CD4-positive, alpha-beta memory T cell (primary cell): ENCODE data around the gene L2HGDH. TPM values are rescaled to one million over a fixed set of nuclear protein-coding genes. Genes with fewer than 3 reads are reported as not detected.

Experiments used
- CTCF ChIA-PET: fragments of 350-600 bp; sonication (Branson Sonifier 250); formaldehyde crosslinking; loops from one replicate; lab custom pipeline; 2021; ENCODE audit warnings: inconsistent platforms; ENCODE audit not compliant: partially characterized antibody; lab: Charles Lee
- POLR2A ChIA-PET: fragments of 350-600 bp; sonication (Branson Sonifier 250); formaldehyde crosslinking; loops from one replicate; lab custom pipeline; 2021; ENCODE audit not compliant: partially characterized antibody; lab: Charles Lee
- DNase-seq, 5 donors: peaks; one replicate each; pipeline versions ENCODE4 v3.0.0 to v3.0.0-alpha.2; 2020 to 2022; ENCODE audit warnings: mixed read lengths in 1 of 5
- H3K27ac ChIP-seq: one replicate; pipeline ENCODE4 v1.7.0; 2013; ENCODE audit warnings: low read depth, low read length
- H3K27me3 ChIP-seq: 2 replicates; pipeline ENCODE4 v1.7.0; 2013; ENCODE audit warnings: mild to moderate bottlenecking, low read length, moderate library complexity; ENCODE audit not compliant: insufficient read depth
- H3K36me3 ChIP-seq: 2 replicates; pipeline ENCODE4 v1.7.0; 2013; ENCODE audit warnings: mild to moderate bottlenecking, low read length, moderate library complexity; ENCODE audit not compliant: insufficient read depth
- H3K4me1 ChIP-seq: 2 replicates; pipeline ENCODE4 v1.7.0; 2013; ENCODE audit warnings: mild to moderate bottlenecking, low read length, moderate library complexity; ENCODE audit not compliant: insufficient read depth
- H3K4me3 ChIP-seq, 2 donors: one replicate each; pipeline ENCODE4 v1.7.0; 2013; ENCODE audit warnings: low read length in 2 of 2, mild to moderate bottlenecking in 1 of 2
- H3K9me3 ChIP-seq, 2 donors: one replicate each; pipeline ENCODE4 v1.7.0; 2013; ENCODE audit warnings: low read length in 2 of 2, control low read depth in 1 of 2; ENCODE audit not compliant: control insufficient read depth in 1 of 2
- H3K27ac Mint-ChIP-seq, 7 donors: one replicate each; pipeline ENCODE4 v1.8.0; 2020 to 2021; ENCODE audit warnings: mixed read lengths in 7 of 7, mild to moderate bottlenecking in 6 of 7, inconsistent platforms in 3 of 7, moderate library complexity in 3 of 7
- H3K27me3 Mint-ChIP-seq, 2 donors: one replicate each; pipeline ENCODE4 v1.8.0; 2020 to 2021; ENCODE audit warnings: mixed read lengths in 2 of 2
- H3K36me3 Mint-ChIP-seq, 2 donors: one replicate each; pipeline ENCODE4 v1.8.0; 2020 to 2021; ENCODE audit warnings: mixed read lengths in 2 of 2, inconsistent platforms in 1 of 2, mild to moderate bottlenecking in 1 of 2
- H3K4me1 Mint-ChIP-seq, 4 donors: one replicate each; pipeline ENCODE4 v1.8.0; 2020 to 2021; ENCODE audit warnings: mixed read lengths in 4 of 4, mild to moderate bottlenecking in 1 of 4
- H3K4me3 Mint-ChIP-seq, 8 donors: one replicate each; pipeline ENCODE4 v1.8.0; 2020 to 2021; ENCODE audit warnings: mixed read lengths in 8 of 8, mild to moderate bottlenecking in 7 of 8, moderate library complexity in 6 of 8, inconsistent platforms in 3 of 8
- H3K9me3 Mint-ChIP-seq, 8 donors: one replicate each; pipeline ENCODE4 v1.8.0; 2020 to 2021; ENCODE audit warnings: mixed read lengths in 8 of 8, mild to moderate bottlenecking in 5 of 8, inconsistent platforms in 3 of 8, moderate library complexity in 1 of 8
- intact Hi-C: fragments of 100-400 bp; cut with micrococcal nuclease; formaldehyde crosslinking; loops from one replicate; pipeline ENCODE4 v1.15.1; 2023
- polyA plus RNA-seq, 2 donors: library from polyadenylated mRNA; unstranded; fragments of 300-500 nt; fragmentation: Illumina TruSeq; gene quantifications; one replicate each; pipeline ENCODE4 v1.2.3, GENCODE V29; 2021
- total RNA-seq, 2 experiments: library from RNA; stranded (reverse); gene quantifications; one replicate each; pipeline ENCODE4 v1.2.3, GENCODE V29; 2021

Gene L2HGDH
- total RNA-seq (1 to 10 TPM; 4.9 to 5.5 TPM), polyA plus RNA-seq (1 to 10 TPM; 3.0 to 6.1 TPM)

DNA sequence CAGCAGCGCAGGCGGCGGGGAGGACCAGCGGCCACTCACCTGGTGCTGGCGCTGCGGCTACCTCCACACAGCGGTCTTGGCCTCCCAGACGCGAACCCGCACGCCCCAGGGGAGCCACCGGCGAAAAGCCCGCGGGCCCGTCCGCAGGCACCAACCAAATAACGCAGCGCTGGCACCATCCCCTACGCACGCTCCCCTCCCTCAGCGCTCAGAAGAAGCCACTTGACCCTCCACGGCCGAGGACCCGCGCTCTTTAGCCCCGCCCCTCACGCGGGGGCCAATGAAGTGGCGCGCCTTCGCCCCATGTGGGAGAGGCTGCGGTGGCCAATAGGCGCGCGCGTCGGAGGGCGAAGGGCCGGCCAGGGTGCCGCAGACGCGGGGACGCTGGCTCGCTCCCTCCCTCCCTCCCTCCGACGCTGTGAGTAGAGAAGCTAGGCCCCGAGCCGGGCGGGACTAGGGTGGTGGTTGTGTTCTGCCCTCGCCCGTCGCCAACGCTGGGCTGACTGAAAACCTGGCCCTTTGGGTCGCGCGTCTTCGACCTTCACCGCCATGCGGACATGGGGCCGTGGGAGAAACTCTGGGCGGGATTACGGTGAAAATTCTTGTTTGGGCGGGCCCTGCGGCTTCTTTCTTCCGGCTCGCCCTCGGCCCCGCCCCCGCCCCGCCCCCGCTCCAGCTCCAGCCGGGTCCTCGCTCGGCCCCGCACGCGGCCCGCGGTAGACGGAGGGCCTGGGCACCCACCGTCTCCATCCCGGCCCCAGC, at the start of gene L2HGDH, which contains the start of gene DMAC2L:
L2HGDH (minus strand) TSS at position 258 of the 762 bp plus-strand sequence; CDS start at position 179, 79 bp downstream.
DMAC2L (plus strand) TSS at position 353 of the 762 bp plus-strand sequence. CDS start 9,164 bp downstream, outside the sequence.
- intact Hi-C loops, result loop anchor here (1.0 to 5.0 kb wide), 11 partner anchors 9 to 1550 kb away; partner anchors contain the start of genes GNG2, KLHDC2, MAP4K5 and NEMF
- H3K27me3 ChIP-seq, result no peaks in the 10 kb centered on the region
- H3K27ac ChIP-seq, result peak within 1 kb of the TSS; percentile 76
- peaks cover 7 to 11% of the 10 kb centered on the region in 2 donors for H3K36me3 Mint-ChIP-seq
- H3K4me3 Mint-ChIP-seq, result peak within 1 kb of the TSS; percentile 91 to 98 (median 97)
- H3K9me3 ChIP-seq, result no peaks in the 10 kb centered on the region
- peak; percentile 86 to 91 (median 89) for DNase-seq
- POLR2A ChIA-PET, result interaction anchor here (0.6 to 2.7 kb wide), 16 partner anchors 9 to 713 kb away, joined by 3 to 24 read pairs (median 4); partner anchors contain the start of genes KLHDC1, KLHDC2, LRR1 and MAP4K5
- CTCF ChIA-PET, result interaction anchor here (0.8 to 4.1 kb wide), 7 partner anchors 10 to 726 kb away, joined by 3 to 50 read pairs (median 4); partner anchors contain the start of gene RPS29
- no peaks in the 10 kb centered on the region for H3K27me3 Mint-ChIP-seq
- H3K4me1 ChIP-seq, result peaks cover 30% of the 10 kb centered on the region
- H3K27ac Mint-ChIP-seq, result peak within 1 kb of the TSS; percentile 92 to 99 (median 99)
- H3K36me3 ChIP-seq, result no peaks in the 10 kb centered on the region
- H3K9me3 Mint-ChIP-seq, result no peaks in the 10 kb centered on the region
- peak within 1 kb of the TSS; percentile 77 to 92 for H3K4me3 ChIP-seq
- H3K4me1 Mint-ChIP-seq, result peaks cover 30 to 47% (median 34%) of the 10 kb centered on the region in 4 donors

DNA sequence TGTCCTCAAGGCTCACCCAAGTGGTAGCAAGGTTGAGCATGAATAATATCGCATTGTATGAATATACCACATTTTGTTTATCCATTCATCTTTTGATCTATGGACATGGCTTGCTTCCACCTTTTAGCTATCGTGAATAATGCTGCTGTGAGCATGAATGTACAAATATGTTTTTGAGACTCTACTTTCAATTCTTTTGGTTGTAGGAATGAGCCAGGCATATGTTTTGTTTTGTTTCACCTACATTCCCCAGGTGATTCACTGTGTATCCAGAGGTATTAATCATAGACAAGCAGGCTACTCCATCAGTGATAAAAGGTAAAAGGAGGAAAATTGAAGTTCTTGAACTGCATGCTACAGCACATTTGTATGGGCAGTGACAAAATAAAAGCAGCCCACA, 48.8 kb upstream of the L2HGDH start:
- H3K36me3 Mint-ChIP-seq, result peaks cover 27 to 36% of the 10 kb centered on the region in 2 donors
- no peak overlapping the region for H3K27ac ChIP-seq
- peaks cover 17% of the 10 kb centered on the region for H3K4me1 ChIP-seq
- no peak for DNase-seq
- H3K9me3 ChIP-seq, result no peaks in the 10 kb centered on the region
- H3K36me3 ChIP-seq, result peaks cover 6% of the 10 kb centered on the region
- peak overlapping the region in 1 of 8 donors; percentile 17 for H3K4me3 Mint-ChIP-seq
- no peaks in the 10 kb centered on the region for H3K27me3 Mint-ChIP-seq
- H3K27me3 ChIP-seq, result no peaks in the 10 kb centered on the region
- intact Hi-C loops, result no loop called here
- peak overlapping the region in 3 of 7 donors; percentile 1 to 43 (median 7) for H3K27ac Mint-ChIP-seq
- no peak overlapping the region for H3K4me3 ChIP-seq
- POLR2A ChIA-PET, result no interaction called here
- H3K9me3 Mint-ChIP-seq, result peaks cover 0 to 5% (median 0%) of the 10 kb centered on the region in 8 donors
- peaks cover 22 to 30% (median 27%) of the 10 kb centered on the region in 4 donors for H3K4me1 Mint-ChIP-seq
- CTCF ChIA-PET, result interaction anchor here (5.3 kb wide), 1 partner anchor 40 kb away, joined by 29 read pairs; no protein-coding TSS in a partner anchor

DNA sequence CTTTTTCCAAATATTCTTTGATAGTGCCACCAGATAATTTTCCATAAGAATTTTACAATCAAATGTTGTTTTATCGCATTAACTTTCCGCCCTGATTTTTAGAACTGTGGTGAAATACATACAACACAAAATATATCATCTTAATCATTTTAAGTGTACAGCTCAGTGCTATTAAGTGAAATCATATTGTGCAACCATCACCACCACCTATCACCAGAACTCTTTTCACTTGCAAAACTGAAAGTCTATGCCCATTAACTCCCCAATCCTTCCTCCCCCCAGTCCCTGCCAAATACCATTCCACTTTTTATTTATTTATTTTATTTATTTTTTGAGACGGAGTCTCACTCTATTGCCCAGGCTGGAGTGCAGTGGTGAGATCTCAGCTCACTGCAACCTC, 48.1 kb upstream of the L2HGDH start:
- H3K27ac ChIP-seq, result no peak overlapping the region
- H3K4me3 Mint-ChIP-seq, result peak overlapping the region in 1 of 8 donors; percentile 67
- no peak overlapping the region for H3K4me3 ChIP-seq
- peaks cover 6% of the 10 kb centered on the region for H3K36me3 ChIP-seq
- CTCF ChIA-PET, result interaction anchor here (0.7 to 5.3 kb wide), 3 partner anchors 10 to 39 kb away, joined by 3 to 29 read pairs (median 7); no protein-coding TSS in a partner anchor
- intact Hi-C loops, result no loop called here
- H3K27me3 ChIP-seq, result no peaks in the 10 kb centered on the region
- no peaks in the 10 kb centered on the region for H3K9me3 ChIP-seq
- peaks cover 32 to 41% of the 10 kb centered on the region in 2 donors for H3K36me3 Mint-ChIP-seq
- no peaks in the 10 kb centered on the region for H3K27me3 Mint-ChIP-seq
- peaks cover 16% of the 10 kb centered on the region for H3K4me1 ChIP-seq
- DNase-seq, result no peak
- POLR2A ChIA-PET, result interaction anchor here (0.6 kb wide), 1 partner anchor 515 kb away, joined by 3 read pairs; no protein-coding TSS in a partner anchor
- H3K27ac Mint-ChIP-seq, result peak overlapping the region in 1 of 7 donors; percentile 74
- H3K9me3 Mint-ChIP-seq, result peaks cover 0 to 5% (median 0%) of the 10 kb centered on the region in 8 donors
- peaks cover 20 to 30% (median 27%) of the 10 kb centered on the region in 4 donors for H3K4me1 Mint-ChIP-seq

- CTCF ChIA-PET, result interaction anchor here (0.7 to 5.3 kb wide), 4 partner anchors 10 to 39 kb away, joined by 3 to 29 read pairs (median 5); no protein-coding TSS in a partner anchor
- DNase-seq, result no peak
- peaks cover 32 to 41% of the 10 kb centered on the region in 2 donors for H3K36me3 Mint-ChIP-seq
- no peak overlapping the region for H3K4me3 Mint-ChIP-seq
- no peak overlapping the region for H3K27ac ChIP-seq
- POLR2A ChIA-PET, result interaction anchor here (0.6 kb wide), 1 partner anchor 516 kb away, joined by 3 read pairs; no protein-coding TSS in a partner anchor
- H3K9me3 Mint-ChIP-seq, result peaks cover 0 to 5% (median 0%) of the 10 kb centered on the region in 8 donors
- H3K9me3 ChIP-seq, result no peaks in the 10 kb centered on the region
- peaks cover 20 to 26% (median 25%) of the 10 kb centered on the region in 4 donors for H3K4me1 Mint-ChIP-seq
- H3K27me3 ChIP-seq, result no peaks in the 10 kb centered on the region
- H3K36me3 ChIP-seq, result peaks cover 6% of the 10 kb centered on the region
- peaks cover 12% of the 10 kb centered on the region for H3K4me1 ChIP-seq
- no peaks in the 10 kb centered on the region for H3K27me3 Mint-ChIP-seq
- no peak overlapping the region for H3K4me3 ChIP-seq
- intact Hi-C loops, result no loop called here
- H3K27ac Mint-ChIP-seq, result peak overlapping the region in 1 of 7 donors; percentile 74
These were observed 47.6 kb upstream of the L2HGDH start for GRCh38 chr14:50359631-50360030.

DNA sequence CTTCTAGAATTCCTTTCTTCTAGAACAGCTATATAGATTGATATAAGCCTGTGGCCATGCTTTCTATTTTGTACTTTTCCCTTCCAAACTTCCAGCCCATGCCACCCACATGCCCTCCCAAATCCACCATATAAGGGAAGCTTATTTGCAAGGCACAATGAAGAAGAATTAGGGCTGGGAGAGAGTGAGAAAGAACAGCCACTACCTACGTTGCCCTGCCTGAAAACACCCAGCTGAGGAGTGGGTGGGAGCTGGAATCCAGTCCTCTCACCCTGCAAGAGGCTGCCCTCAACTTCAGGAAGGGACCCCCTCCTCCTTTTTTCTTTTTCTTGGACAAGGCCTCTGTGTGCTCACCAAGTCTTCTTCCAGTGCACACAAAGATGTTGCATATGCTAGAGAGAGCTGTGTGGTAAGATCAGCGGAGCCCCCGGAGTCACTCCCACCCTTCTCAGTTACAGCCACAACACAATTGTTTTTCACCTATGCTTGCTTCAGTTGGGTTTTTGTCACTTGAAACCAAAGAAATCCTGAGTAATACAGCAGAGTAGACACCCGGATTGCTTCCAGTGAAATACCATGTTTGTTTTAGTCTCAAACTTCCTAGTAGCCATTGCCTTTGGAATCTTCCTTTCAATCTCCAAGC, 45.8 kb upstream of the L2HGDH start:
- H3K4me3 Mint-ChIP-seq, result no peak overlapping the region
- no peak overlapping the region for H3K4me3 ChIP-seq
- H3K36me3 ChIP-seq, result peaks cover 6% of the 10 kb centered on the region
- peaks cover 38 to 50% of the 10 kb centered on the region in 2 donors for H3K36me3 Mint-ChIP-seq
- no peaks in the 10 kb centered on the region for H3K4me1 ChIP-seq
- peaks cover 0 to 5% (median 0%) of the 10 kb centered on the region in 8 donors for H3K9me3 Mint-ChIP-seq
- H3K27me3 ChIP-seq, result no peaks in the 10 kb centered on the region
- H3K9me3 ChIP-seq, result no peaks in the 10 kb centered on the region
- CTCF ChIA-PET, result no interaction called here
- H3K27ac Mint-ChIP-seq, result peak overlapping the region in 4 of 7 donors; percentile 2 to 74 (median 26)
- POLR2A ChIA-PET, result no interaction called here
- no peaks in the 10 kb centered on the region for H3K27me3 Mint-ChIP-seq
- peaks cover 12 to 16% (median 14%) of the 10 kb centered on the region in 4 donors for H3K4me1 Mint-ChIP-seq
- no peak for DNase-seq
- H3K27ac ChIP-seq, result no peak overlapping the region
- intact Hi-C loops, result no loop called here

GRCh38 chr14:50357124-50357523, 45.1 kb upstream of the L2HGDH start:
- ChIA-PET CTCF (interaction anchor here (1.6 kb wide), 1 partner anchor 10 kb away, joined by 3 read pairs; no protein-coding TSS in a partner anchor), POLR2A (no interaction called here)
- no peak for DNase-seq
- H3K27me3 ChIP-seq, result no peaks in the 10 kb centered on the region
- no peaks in the 10 kb centered on the region for H3K9me3 Mint-ChIP-seq
- H3K36me3 Mint-ChIP-seq, result peaks cover 38 to 47% of the 10 kb centered on the region in 2 donors
- no peaks in the 10 kb centered on the region for H3K27me3 Mint-ChIP-seq
- H3K4me1 Mint-ChIP-seq, result peaks cover 5 to 10% (median 8%) of the 10 kb centered on the region in 4 donors
- H3K4me3 ChIP-seq, result no peak overlapping the region
- H3K36me3 ChIP-seq, result peaks cover 6% of the 10 kb centered on the region
- H3K9me3 ChIP-seq, result no peaks in the 10 kb centered on the region
- intact Hi-C loops, result no loop called here
- no peaks in the 10 kb centered on the region for H3K4me1 ChIP-seq
- H3K4me3 Mint-ChIP-seq, result no peak overlapping the region
- H3K27ac Mint-ChIP-seq, result peak overlapping the region in 1 of 7 donors; percentile 65
- H3K27ac ChIP-seq, result no peak overlapping the region
